GM04504 (cell line): Measurements from ENCODE around the gene EZH2.

Experiments used
- DNase-seq: peaks from one replicate; pipeline ENCODE4 v3.0.0-alpha.2; 2012; ENCODE audit warnings: low read depth

Gene EZH2

DNA sequence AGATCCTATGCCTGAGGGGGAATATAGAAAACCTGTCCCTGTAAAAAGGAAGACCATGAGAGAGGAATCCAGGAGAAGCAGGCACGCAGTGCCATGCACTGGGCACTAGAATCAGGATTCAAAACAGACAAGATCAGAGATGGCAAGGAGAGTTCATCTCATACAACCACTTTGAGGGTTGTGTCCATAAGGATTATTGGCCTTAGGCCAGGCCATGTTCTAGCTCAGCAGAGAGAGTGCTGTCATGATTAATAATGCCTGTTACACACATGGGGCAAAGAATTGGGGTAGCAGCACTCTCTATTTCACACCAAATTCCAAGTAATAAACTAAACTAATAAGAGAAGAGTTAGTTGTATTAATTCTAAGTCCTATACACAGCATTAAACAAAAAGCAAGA, 29.1 kb downstream of the EZH2 start:
- no peak for DNase-seq

DNA sequence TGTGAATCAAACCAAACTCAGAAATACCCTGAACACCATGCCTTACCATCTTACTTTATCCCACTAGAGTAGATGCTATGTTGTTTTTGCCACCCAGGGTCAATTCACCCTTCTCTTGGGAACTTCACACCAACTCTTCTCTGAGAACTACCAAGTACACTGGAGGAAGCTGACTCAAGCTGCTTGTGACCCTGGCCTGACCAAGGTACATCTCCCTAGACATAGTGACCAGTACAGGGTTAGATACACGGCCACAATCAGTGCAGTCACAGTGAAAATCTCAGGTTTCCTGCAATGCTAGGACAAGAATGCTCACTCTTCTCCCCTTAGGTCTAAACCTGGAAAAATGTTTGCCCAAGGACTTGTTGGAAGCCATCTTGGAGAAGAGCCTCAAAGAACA, 31.8 kb downstream of the EZH2 start:
- no peak for DNase-seq

DNA sequence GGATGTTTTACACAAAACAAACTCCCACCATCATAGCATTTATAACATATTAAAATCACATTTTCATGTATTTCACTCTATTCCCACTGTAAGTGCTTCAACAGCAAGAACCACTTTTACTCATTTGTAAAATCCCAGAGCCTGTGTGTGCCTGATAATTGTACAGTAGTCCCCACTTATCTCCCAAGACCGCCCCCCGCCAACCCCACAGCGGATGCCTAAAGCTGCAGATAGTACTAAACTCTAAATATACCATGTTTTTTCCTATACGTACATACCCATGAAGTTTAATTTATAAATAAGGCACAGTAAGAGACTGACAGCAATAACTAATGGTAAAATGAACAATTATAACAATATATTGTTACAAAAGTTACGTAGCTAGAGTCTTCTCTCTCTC, 33.5 kb downstream of the EZH2 start:
- no peak for DNase-seq

DNA sequence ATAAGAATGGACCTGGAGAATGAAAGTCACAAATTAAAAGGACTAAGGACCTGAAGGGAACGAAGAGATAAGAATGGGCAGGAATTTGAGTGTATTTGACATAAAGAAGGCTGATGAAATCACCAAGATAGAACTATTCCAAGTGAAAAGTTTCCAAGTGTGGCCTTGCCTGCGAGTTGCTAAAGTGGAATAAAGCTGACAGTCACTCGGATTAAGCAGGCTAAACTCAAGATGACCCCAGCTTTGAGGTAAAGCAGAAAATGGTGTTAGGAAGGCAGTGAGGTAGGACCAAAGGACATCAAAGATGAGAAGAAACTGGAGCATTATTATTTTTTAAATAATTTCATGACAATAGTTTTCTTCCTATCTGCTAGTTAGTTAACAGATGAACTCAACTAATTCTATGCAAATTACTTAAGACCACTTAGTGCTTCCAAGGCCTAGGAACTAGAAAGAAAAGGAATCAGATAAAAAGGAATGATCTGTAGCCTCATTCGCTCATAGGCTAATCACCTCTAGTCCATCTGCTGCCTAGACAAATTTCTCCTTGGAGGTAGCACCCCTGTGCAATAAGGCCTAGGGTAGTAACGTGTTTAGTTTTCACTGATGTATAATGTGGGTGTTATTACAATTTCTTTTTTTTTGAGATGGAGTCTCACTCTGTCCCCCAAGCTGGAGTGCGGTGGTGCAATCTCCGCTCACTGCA, 34.5 kb downstream of the EZH2 start:
- no peak for DNase-seq

DNA sequence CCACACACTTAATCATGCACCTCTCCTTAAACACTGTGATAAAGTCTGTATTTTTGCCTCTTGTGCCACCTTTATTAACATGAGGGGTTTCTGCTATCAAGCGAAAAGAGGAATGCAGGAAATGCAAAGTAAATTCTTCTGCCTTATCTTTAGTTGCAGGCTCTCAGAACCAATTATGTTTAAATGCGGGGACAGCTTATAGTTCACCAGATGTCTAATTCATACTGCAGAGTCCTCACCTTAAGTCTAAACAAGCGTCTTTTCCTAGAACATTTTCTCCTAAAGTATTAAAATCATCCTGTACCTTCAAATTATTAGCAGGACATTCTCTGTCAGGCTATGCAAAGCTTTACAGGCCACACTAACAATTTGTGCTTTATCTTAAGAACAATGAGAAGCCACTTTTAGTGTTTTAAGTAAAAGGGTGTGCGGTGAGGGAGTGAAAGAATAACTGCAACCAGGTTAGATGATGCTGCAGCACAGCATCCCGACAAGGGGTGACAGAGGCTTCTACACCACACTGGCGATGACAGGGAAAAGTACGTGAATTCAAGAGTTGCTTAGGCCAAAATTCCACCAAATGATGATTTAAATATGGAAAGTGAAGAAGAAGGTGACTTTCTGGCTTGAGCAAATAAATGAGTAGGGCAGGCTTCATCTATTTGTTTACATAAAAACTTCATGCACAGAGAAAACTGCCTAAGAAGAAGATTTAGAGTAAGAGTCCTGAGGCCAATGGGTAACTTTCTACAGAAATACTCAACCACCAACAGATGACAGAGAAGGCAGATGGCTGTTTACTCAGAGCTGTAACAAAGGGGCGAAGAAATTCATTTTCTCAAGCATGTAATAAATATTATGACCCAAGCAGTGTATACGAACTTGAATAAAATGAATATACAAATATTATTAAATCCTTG, 36.0 kb downstream of the EZH2 start:
- no peak for DNase-seq

DNA sequence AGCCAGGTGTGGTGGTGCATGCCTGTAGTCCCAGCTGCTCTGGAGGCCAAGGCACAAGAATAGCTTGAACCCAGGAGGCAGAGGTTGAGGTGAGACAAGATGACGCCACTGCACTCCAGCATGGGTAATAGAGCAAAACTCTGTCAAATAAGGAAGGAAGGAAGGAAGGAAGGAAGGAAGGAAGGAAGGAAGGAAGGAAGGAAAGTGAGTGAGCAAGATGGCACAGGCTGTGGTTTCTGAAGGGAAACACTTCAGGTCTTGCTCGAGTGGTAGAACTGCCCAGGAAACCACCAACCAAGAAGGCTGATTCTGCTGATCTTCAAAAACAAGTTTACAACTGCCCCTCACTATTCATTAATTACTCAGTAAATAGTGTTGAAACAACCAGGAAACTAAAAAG, 45.2 kb downstream of the EZH2 start:
- DNase-seq, result no peak

DNA sequence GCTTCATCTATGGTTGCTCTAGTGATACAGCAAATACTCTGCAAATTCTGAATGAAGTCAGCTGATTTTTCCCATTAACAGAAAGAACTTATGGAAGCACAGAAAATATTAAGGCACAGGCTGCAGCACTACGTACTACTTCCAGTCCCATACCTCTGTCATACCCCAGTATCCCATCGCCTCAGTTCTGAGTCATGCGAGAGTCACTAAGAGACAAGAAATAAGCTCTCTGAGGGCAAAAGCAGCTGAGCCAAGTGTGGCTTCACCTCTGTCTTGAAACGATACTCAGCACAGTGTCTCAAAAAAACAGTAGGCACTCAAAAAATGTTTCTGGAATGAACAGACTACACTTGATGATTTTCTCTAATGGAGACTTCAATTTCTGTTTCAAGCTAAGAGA, 48.2 kb downstream of the EZH2 start:
- DNase-seq, result no peak

DNA sequence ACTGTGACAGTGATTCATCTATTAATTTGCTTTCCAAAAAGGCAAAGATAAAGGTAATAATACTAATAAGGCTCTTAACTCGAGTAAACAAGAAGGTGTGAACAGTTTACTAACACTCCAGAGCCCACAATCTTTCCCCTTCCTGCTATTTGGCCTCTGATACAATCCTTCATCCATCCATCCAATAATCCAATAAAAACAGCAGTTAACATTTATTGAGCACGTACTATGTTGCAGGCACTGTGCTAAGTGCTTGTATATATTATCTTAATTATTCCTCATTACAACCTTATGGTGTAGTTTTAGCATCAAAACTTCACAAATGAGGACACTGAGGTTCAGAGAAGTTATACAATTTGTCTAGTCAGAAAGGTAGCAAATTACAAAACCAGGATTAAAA, 49.5 kb downstream of the EZH2 start:
- DNase-seq, result no peak

DNA sequence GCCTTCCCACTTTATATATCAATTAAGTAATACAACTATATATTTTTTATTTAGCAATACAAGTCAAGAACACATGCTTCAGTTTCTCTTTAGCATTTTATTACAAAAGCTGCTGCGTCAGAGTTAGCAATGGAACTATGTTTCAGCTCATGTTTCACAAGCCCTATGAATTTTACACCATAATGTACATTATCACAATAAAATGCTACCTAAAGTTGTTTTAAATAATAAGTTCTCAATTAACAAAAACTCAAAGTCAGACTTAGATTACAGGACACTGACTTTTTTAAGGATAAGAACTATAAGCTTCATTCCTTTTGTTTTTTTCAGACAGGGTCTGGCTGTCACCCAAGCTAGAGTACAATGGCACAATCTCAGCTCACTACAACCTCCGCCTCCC, 52.3 kb downstream of the EZH2 start:
- no peak for DNase-seq

DNA sequence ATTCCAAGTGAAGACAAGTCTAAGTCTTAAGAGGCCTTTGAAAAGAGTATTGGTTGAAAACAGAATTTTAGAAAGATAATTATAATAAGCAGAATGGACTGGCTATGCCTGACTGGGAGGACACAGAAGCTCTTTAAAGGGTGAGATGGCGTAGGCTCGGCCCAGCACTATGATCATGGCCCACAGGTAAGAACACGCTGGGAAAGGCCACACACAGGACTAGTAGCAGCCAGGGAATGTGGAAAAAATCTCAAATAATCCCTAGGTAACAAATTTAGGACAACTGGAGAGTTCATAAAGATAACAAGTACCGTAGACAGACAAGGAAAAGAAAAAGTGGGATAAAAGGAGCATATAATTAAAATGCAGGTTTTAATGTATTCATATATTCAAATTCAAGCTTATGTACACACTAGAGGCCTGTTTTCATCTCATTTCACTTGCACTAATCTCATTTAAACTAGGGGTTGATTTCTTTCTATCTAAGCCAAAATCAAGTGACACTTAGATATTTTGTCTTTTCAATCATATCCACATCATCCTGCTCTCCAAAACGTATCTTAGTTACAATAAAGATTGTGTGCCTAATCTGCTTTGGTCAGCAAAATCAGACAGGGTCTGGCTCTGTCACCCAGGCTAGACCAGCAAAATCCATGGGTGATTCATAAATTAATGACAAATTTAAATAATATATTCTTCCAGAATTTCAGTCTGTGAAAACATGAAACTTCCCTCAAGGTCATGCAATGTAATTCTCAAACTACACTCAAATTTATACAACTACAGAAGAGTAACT, 53.0 kb downstream of the EZH2 start:
- no peak for DNase-seq

DNA sequence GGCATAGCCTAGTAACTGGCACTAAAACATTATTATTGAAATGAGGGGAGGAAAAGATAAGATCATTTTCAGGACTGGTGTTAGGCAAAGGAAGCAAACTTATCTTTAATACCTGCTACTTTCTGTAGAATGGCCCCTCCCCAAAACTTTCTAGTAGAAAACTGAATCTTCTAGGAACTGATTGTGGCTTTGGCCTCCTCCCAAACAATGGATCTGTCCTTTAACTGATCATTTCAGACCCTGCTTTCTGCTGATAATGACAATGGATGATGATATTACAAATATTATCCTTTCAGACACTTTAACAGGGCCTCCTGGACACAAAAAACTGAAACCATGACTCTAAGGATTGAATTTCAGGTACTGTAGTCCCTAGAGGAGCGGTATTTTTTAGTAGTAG, 55.1 kb downstream of the EZH2 start:
- no peak for DNase-seq

DNA sequence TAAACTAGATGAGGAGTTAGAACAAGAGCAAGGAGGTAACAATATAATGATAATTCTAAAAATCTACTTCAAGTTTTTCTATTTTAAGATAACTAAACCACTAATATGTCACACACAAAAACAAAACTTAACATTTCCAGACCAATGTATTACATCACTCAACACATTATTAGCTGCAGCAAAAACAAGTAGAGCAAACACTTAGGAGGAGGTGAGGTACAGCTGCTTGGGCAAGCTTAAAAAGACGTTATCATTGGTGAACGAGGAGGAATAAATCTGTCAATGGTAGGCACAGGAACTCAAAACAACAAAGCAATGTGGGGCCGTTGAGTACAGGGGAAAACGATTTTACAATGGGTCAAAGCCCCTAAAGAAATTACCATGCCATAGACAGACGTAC, 58.8 kb downstream of the EZH2 start:
- DNase-seq, result no peak

DNA sequence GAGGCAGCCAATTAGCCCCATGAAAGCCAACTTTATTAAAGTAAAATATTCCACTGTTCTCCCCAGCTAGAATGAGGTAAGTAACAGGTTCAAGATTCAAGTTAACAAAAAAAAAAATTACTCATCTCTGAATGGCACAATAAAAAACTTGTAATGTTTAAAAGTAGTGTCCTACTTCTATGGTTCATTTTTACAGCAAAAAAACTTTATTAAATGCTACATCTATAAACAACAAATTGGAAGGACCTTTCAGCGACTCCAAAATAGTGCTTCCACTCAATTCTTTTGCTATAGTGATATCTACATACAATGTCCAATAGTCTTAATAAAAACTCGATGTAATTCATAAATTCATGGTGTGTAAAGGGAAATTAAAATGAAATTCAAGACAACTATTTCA, 59.2 kb downstream of the EZH2 start:
- no peak for DNase-seq

DNA sequence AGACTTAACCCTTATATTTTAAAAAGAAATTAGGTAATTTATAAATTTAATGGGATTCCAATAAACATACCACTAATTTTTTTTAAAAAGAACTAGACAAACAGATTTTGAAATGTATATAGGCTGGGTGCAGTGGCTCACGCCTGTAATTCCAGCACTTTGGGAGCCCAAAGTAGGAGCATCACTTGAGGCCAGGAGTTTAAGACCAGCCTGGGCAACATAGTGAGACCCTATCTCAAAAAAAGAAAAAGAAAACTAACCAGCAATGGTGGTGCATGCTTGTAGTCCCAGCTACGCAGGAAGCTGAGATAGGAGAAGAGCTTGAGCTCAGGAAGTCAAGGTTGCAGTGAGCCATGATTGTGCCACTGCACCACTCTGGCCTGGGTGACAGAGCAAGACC, 62.7 kb downstream of the EZH2 start:
- DNase-seq, result no peak

DNA sequence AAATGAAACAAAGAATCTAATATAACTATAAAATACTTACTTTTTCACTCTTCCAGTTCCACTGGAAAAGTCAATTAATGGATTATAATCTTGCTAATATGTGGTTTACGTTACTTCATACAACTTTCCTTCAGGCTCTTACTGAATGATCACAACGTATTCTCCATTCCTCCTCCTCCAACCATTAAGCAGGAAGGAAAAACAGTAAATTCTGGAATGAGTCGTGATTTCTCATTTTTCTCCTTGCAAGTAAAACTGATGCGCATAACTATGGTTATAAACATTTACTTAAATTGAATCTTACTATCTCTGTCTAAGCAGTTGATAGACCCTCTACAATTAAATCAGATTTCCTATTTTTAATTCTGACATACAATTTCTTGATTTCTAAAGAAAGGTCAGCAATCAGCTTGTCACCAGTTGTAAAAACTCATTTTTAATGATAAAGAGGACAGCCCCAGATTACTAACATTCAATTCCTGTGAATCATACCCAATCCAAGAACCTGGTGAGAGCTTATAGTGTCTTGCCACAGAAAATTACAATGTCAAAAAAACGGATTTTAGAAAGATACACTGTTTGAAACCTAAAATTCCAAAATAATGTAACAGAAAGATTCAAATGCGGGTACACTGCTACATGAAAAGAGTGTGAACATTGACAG, 64.3 kb downstream of the EZH2 start:
- DNase-seq, result peak; percentile 10

DNA sequence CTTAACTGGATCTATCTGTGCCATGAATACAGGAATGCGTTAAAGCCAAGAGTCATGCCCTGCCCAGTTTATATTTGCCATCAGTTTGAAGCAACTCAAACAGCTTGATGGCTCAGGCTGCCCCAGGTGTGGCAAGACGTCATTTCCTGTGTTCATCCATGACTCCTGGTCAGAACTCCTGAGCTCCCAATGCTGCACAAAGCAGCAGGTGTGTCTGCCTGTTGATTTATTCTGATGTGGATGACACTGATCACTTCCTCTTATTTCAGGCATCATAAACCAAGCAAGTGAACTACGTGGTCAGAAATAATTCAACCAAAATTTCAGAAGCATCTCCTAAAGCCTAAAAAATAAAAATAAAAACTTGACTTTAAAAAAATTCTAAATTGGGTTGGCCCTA, 68.5 kb downstream of the EZH2 start:
- no peak for DNase-seq

DNA sequence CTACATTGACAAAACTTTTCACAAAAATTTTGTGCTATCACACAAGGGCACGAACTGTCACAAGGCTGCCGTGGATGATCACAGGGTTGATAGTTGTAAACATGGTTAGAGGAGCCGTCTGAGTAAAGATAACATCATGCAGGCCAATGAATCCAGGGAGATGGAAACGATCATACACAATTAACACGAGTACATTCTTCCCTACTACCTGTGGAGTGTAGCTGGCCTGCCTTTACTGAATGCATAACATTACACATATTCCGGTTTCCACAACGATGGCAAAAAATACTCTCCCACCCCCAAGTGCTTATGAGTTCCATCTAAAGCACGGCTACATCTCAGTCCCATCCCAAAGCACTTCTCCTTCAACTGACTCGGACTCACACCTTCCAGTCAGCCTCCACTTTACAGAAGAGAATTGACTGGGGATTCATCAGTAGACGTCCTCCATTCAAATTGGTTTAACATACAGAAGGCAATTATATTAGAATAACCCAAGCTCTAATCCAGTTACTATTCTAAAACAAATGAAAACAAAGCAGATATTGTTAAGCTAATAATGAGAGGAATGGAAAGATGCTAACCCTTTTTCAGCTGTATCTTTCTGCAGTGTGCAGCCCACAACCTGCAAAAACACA, 69.0 kb downstream of the EZH2 start:
- DNase-seq, result no peak

DNA sequence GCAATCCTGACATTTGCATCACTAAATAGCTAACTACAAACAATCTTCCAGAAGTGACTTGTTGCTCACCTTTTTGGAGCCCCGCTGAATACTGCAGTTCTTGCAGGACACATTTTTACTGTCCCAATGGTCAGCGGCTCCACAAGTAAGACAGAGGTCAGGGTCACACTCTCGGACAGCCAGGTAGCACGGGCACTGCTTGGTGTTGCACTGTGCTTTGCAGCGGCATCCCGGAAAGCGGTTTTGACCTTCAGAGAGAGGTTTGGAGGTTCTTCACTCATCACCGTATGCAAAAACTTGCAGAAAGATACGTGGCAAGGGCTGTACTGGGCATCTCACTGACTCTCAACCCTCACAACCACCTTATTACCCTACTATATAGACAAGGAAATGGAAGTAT, 70.2 kb downstream of the EZH2 start:
- DNase-seq, result no peak

DNA sequence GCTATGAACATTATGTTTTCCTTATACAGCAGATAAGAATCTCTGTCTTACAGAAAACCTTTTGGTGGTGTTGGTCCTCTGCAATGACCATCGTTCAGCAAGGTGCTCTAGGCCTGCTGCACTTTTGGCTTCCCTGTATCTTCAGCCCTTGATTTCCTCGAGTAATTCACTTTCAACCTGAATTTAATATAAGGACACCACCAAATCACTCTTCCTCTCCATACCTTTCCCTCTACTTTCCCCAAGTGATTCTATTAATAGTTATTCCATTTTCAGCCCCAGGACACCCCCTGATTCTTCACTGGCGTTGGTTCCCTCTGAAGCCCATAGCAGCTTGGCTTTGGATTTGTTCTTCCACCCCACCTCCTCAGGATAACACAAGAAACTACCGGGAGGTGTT, 72.2 kb downstream of the EZH2 start:
- DNase-seq, result no peak

DNA sequence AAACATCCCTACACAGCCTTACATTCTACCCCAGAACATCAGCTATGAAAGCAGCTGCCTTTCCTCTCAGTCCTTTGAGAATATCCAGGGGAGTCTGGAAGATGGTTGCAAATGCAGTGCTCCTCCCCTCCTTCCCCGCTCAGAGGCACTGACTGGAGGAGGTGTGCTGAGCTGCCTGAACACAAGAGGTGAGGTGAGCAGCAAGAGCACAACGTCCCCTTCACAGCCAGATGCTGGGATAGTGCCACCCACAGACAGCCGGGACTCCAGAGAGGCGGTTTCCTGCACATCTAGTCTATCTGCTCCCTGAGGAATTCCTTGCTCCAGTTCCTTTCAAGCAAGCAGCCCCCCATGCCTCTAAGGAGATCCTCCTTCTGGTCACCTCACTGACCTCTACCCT, 74.2 kb downstream of the EZH2 start:
- no peak for DNase-seq

DNA sequence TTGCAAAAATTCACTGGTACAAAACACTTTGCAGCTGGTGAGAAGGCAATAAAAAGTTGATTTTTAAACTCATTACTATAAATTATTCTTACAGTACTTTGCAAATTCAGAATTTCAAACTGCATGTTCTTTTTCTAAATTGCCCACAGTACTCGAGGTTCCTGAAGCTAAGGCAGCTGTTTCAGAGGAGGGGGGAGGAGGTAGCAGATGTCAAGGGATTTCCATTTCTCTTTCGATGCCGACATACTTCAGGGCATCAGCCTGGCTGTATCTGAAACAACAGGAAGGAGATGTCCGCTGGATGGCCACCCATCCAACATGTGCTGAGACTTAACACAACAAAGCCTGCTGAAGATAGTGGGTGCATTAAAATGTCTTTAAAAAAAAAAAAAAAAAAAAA, 76.7 kb downstream of the EZH2 start:
- DNase-seq, result no peak

DNA sequence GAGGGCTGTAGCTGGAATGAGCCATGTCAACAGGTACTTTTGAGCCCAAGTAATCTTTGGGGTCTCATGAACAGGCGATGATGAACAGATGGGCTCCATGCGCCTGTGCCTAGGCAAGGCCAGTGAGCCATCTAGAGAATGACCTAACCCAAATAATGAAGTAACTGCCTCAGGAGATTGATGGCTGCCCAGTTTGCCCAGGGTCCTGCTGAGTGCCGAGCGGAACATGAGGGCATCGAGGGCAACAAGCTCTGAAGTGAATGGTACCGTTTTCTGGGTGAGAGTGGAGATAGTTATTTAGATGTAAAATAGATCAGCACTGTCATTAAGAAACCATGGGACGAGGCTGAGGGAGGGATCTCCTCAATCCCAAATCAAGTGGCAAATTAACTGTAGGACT, 77.9 kb downstream of the EZH2 start:
- DNase-seq, result no peak
